B cell (primary cell): ENCODE measurements around the gene HEXIM2. TPM values are rescaled to one million over a fixed set of nuclear protein-coding genes. Genes with fewer than 3 reads are reported as not detected.

Experiments
- ATAC-seq: fragments of 200-7000 bp; cut with Tn5 transposase; one replicate; pipeline ENCODE4 v1.10.0; 2021; ENCODE audit warnings: low read depth, mild to moderate bottlenecking, moderate number of reproducible peaks, moderate library complexity
- CTCF ChIA-PET: fragments of 350-600 bp; sonication (Branson Sonifier 250); formaldehyde crosslinking; loops from one replicate; lab custom pipeline; 2021; ENCODE audit warnings: antibody characterized with exemption, inconsistent platforms; lab: Charles Lee
- POLR2A ChIA-PET: fragments of 350-600 bp; sonication (Branson Sonifier 250); formaldehyde crosslinking; loops from one replicate; lab custom pipeline; 2021; ENCODE audit warnings: antibody characterized with exemption; lab: Charles Lee
- DNase-seq: peaks from one replicate; pipeline ENCODE4 v3.0.0; 2013
- H2AFZ ChIP-seq: 2 replicates; pipeline ENCODE4 v1.6.1; 2012; ENCODE audit warnings: mild to moderate bottlenecking, low read depth, low read length; ENCODE audit not compliant: insufficient read depth, poor library complexity, severe bottlenecking
- H3K27ac ChIP-seq, 2 donors: 1 replicate in 1 of 2; 2 replicates in 1 of 2; pipeline ENCODE4 v1.5.1; 2012 to 2013; ENCODE audit warnings: low read length in 2 of 2, mild to moderate bottlenecking in 2 of 2, moderate library complexity in 1 of 2
- H3K27me3 ChIP-seq, 4 experiments: fragments of 200-600 bp in 1 of 4; sonication (generic) in 1 of 4; replicated peaks in 1 of 4; 1 replicate in 2 of 4; 2 replicates in 2 of 4; pipeline versions ENCODE4 v1.6.1 to v1.7.0; 2013 to 2016; ENCODE audit warnings: low read length in 3 of 4, mild to moderate bottlenecking in 2 of 4, mixed read lengths in 1 of 4, moderate library complexity in 1 of 4; ENCODE audit not compliant: insufficient read depth in 4 of 4, control insufficient read depth in 3 of 4; ENCODE audit errors: control extremely low read depth in 1 of 4
- H3K36me3 ChIP-seq, 2 experiments: replicated peaks in 1 of 2; 1 replicate in 1 of 2; 2 replicates in 1 of 2; pipeline versions ENCODE4 v1.6.1 to v1.7.1; 2013; ENCODE audit warnings: low read length in 1 of 2; ENCODE audit not compliant: insufficient read depth in 2 of 2, control insufficient read depth in 1 of 2; ENCODE audit errors: control extremely low read depth in 1 of 2, extremely low read depth in 1 of 2
- H3K4me1 ChIP-seq, 2 donors: fragments of 200-600 bp in 1 of 2; sonication (generic) in 1 of 2; 1 replicate in 1 of 2; 2 replicates in 1 of 2; pipeline versions ENCODE4 v1.5.1 to v1.6.1; 2013 to 2017; ENCODE audit warnings: low read length in 2 of 2; ENCODE audit not compliant: control insufficient read depth in 2 of 2, insufficient read depth in 2 of 2
- H3K4me2 ChIP-seq: replicated peaks from 2 replicates; pipeline ENCODE3; 2012; ENCODE audit warnings: mild to moderate bottlenecking, low read depth, low read length; ENCODE audit not compliant: poor library complexity, severe bottlenecking
- H3K4me3 ChIP-seq, 5 experiments: fragments of 200-600 bp in 1 of 5; sonication (generic) in 1 of 5; 1 replicate in 3 of 5; 2 replicates in 2 of 5; pipeline versions ENCODE4 v1.5.1 to v1.7.0; 2011 to 2016; ENCODE audit warnings: low read length in 4 of 5, mild to moderate bottlenecking in 4 of 5, low read depth in 2 of 5, control low read depth in 1 of 5, moderate library complexity in 1 of 5; ENCODE audit not compliant: insufficient read depth in 1 of 5; ENCODE audit errors: control extremely low read depth in 1 of 5, extremely low read depth in 1 of 5
- H3K79me2 ChIP-seq: fragments of 200-600 bp; sonication (generic); one replicate; pipeline ENCODE4 v1.6.0; 2016; ENCODE audit warnings: low read length; ENCODE audit not compliant: control insufficient read depth, insufficient read depth
- H3K9ac ChIP-seq: fragments of 200-600 bp; sonication (generic); 2 replicates; pipeline ENCODE4 v1.6.1; 2017; ENCODE audit warnings: mild to moderate bottlenecking, low read length, moderate library complexity
- H3K9me3 ChIP-seq, 3 donors: one replicate each; pipeline versions ENCODE4 v1.6.1 to v1.7.1; 2013; ENCODE audit warnings: low read length in 2 of 3; ENCODE audit not compliant: control insufficient read depth in 2 of 3, insufficient read depth in 1 of 3; ENCODE audit errors: control extremely low read depth in 1 of 3
- H4K20me1 ChIP-seq: 2 replicates; pipeline ENCODE4 v1.6.0; 2012; ENCODE audit warnings: mild to moderate bottlenecking, low read length; ENCODE audit not compliant: insufficient read depth, control insufficient read depth, poor library complexity, severe bottlenecking
- H3K27ac Mint-ChIP-seq: one replicate; pipeline ENCODE4 v1.8.0; 2021; ENCODE audit warnings: mixed read lengths
- H3K27me3 Mint-ChIP-seq: one replicate; pipeline ENCODE4 v1.8.0; 2021; ENCODE audit warnings: mixed read lengths
- H3K4me1 Mint-ChIP-seq: one replicate; pipeline ENCODE4 v1.8.0; 2021; ENCODE audit warnings: mixed read lengths
- H3K4me3 Mint-ChIP-seq: one replicate; pipeline ENCODE4 v1.8.0; 2021; ENCODE audit warnings: mixed read lengths
- H3K9me3 Mint-ChIP-seq: one replicate; pipeline ENCODE4 v1.8.0; 2022; ENCODE audit warnings: mixed read lengths; ENCODE audit not compliant: insufficient read depth
- EZH2 ChIP-seq: IDR thresholded peaks from 2 replicates; pipeline ENCODE4 v1.6.1; 2012; ENCODE audit warnings: borderline replicate concordance, low read depth, mild to moderate bottlenecking, moderate library complexity, low read length; ENCODE audit not compliant: insufficient read depth, poor library complexity, severe bottlenecking
- WGBS: methylation state at CpG from one replicate; pipeline ENCODE4 v1.1.5; 2013; ENCODE audit warnings: missing lambda C conversion rate; ENCODE audit not compliant: insufficient coverage; 5-methylcytosine and 5-hydroxymethylcytosine counted together
- intact Hi-C: fragments of 100-400 bp; cut with micrococcal nuclease; formaldehyde crosslinking; loops from one replicate; pipeline ENCODE4 v1.10.0; 2022
- polyA plus RNA-seq: library from polyadenylated mRNA; depleted of rRNA; stranded (reverse); fragments of >200 nt; gene quantifications from 2 replicates; pipeline ENCODE4 v1.2.3, GENCODE V29; 2012
- total RNA-seq, 2 donors: library from RNA; stranded (reverse); fragments of 120-200 nt in 1 of 2; gene quantifications; 1 replicate in 1 of 2; 2 replicates in 1 of 2; pipeline versions ENCODE4 v1.2.3 to v1.2.4, GENCODE V29; 2013 to 2022
- TF ChIP-seq, protein P1 (sequence below): fragments of 200-600 bp; IDR thresholded peaks from one replicate; pipeline ENCODE4 v1.8.0; 2022; ENCODE audit warnings: antibody characterized with exemption, mild to moderate bottlenecking

The HEXIM2 gene
- total and polyA plus RNA-seq, 2 donors (not counting 1 experiment from before 2014, with no cell fraction given), result 3.7 to 10.0 TPM

DNA sequence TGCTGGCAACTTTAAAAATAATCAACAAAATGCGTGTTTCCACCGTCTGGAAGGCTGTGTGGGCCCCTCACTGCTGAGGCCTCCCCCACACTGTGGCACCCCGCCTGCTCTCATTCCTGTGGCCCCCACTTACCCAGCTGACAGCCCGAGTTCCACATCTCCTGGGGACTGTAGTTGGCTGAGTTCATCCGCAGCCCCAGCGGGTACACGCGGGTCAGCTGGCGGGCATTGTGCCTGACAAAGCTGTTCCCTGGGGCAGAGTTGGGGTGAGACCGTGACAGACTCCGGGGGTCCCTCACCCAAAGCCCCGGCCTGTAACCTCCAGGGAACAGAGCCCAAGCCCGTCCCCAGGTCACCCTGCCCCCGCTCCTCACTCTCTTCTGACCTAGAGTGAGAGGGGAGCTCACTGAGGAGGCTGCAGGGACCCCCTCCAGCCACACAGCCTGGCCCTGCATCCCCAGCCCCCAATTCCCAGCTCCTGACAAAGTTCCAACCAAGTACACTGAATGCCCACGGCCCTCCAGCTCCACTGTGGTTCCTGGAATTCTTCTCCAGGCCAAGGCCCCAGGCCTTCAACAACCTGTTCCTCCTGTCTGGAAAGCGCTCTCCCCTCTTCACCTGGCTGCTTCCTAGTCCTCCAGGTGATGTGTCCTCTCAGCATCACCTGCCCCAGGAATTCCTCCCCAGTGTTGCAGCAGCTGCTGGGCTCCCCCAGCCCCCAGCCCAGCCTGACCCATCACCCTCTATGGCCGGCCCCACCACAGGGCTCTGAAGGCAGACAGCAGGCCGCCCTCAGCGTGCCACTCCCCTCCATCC is 47.4 kb upstream of the HEXIM2 start:
- Histone ChIP-seq H3K27ac (no peak overlapping the region), H3K9ac (no peak overlapping the region), H3K36me3 (no peaks in the 10 kb centered on the region), H3K27me3 (no peaks in the 10 kb centered on the region), H3K79me2 (no peaks in the 10 kb centered on the region), H3K4me2 (no peak overlapping the region), H3K9me3 (no peaks in the 10 kb centered on the region), H2AFZ (no peak overlapping the region), H3K4me3 (no peak overlapping the region), H4K20me1 (no peaks in the 10 kb centered on the region), H3K4me1 (peaks cover 10 to 11% of the 10 kb centered on the region in 2 donors)
- ATAC-seq (no peak), DNase-seq (no peak)
- intact Hi-C loops, result no loop called here
- no peaks in the 10 kb centered on the region for H3K27me3 Mint-ChIP-seq
- ChIA-PET POLR2A (no interaction called here), CTCF (interaction anchor here (1.4 kb wide), 1 partner anchor 15 kb away, joined by 3 read pairs; no protein-coding TSS in a partner anchor)
- no peak overlapping the region for H3K27ac Mint-ChIP-seq
- WGBS, result 90% methylated on average over 19 of the region's 19 CpGs
- peaks cover 12% of the 10 kb centered on the region for H3K4me1 Mint-ChIP-seq
- TF ChIP-seq EZH2, result no peak
- TF ChIP-seq, protein P1, sequence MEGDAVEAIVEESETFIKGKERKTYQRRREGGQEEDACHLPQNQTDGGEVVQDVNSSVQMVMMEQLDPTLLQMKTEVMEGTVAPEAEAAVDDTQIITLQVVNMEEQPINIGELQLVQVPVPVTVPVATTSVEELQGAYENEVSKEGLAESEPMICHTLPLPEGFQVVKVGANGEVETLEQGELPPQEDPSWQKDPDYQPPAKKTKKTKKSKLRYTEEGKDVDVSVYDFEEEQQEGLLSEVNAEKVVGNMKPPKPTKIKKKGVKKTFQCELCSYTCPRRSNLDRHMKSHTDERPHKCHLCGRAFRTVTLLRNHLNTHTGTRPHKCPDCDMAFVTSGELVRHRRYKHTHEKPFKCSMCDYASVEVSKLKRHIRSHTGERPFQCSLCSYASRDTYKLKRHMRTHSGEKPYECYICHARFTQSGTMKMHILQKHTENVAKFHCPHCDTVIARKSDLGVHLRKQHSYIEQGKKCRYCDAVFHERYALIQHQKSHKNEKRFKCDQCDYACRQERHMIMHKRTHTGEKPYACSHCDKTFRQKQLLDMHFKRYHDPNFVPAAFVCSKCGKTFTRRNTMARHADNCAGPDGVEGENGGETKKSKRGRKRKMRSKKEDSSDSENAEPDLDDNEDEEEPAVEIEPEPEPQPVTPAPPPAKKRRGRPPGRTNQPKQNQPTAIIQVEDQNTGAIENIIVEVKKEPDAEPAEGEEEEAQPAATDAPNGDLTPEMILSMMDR, result no peak
- H3K4me3 Mint-ChIP-seq, result no peak overlapping the region
- no peaks in the 10 kb centered on the region for H3K9me3 Mint-ChIP-seq

DNA sequence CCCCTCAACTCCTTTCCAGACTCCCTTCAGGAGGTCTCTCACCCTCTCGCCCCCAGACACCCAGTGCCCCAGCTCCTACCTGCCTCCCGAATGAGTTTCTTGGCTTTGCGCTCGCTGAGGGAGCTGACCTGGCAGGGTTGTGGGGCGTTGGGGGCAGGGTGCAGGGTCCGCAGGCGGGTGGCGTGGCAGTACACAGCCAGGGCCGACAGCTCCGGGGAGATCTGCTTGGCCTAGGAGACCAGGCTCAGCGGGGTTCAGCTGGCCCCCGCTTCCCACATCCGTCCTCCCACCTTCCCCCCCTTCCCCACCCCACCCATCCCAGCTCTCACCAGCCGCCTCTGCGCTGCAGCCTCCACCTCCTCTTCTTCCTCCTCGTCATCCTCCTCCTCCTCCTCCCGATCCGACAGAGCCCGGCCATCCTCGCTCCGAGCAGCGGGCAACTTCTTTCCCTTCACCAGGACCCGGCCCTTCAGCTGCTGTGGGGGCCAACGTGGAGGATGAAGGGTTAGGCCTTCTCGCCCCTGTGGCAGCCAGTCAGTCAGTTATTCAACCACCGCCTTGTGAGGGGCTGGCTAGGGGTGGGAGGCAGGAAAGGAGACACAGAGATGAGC is 46.6 kb upstream of the HEXIM2 start:
- ChIA-PET CTCF (interaction anchor here (1.4 kb wide), 1 partner anchor 16 kb away, joined by 3 read pairs; no protein-coding TSS in a partner anchor), POLR2A (no interaction called here)
- TF ChIP-seq, protein P1, result no peak
- no peak for TF ChIP-seq EZH2
- H3K9me3 ChIP-seq, result no peaks in the 10 kb centered on the region
- H3K4me1 ChIP-seq, result peaks cover 10 to 11% of the 10 kb centered on the region in 2 donors
- 94% methylated on average over 12 of the region's 26 CpGs for WGBS
- H3K4me2 ChIP-seq, result no peak overlapping the region
- no peaks in the 10 kb centered on the region for H3K79me2 ChIP-seq
- Mint-ChIP-seq H3K27me3 (peaks cover 3% of the 10 kb centered on the region), H3K27ac (no peak overlapping the region), H3K4me1 (peaks cover 12% of the 10 kb centered on the region), H3K9me3 (no peaks in the 10 kb centered on the region), H3K4me3 (no peak overlapping the region)
- no peaks in the 10 kb centered on the region for H3K36me3 ChIP-seq
- no peaks in the 10 kb centered on the region for H3K27me3 ChIP-seq
- no peak overlapping the region for H3K27ac ChIP-seq
- DNase-seq (no peak), ATAC-seq (no peak)
- no peak overlapping the region for H3K4me3 ChIP-seq
- H2AFZ ChIP-seq, result no peak overlapping the region
- intact Hi-C loops, result no loop called here
- H3K9ac ChIP-seq, result no peak overlapping the region
- H4K20me1 ChIP-seq, result no peaks in the 10 kb centered on the region
